Liver (tissue), 3 donors: ENCODE data around the gene SPDYE2B.
"Not testable (repeated sequence)": the region's sequence is repeated elsewhere in the genome, so short reads cannot be mapped to it uniquely, and the experiment has no call there.

Experiments
- ATF3 ChIP-seq: IDR thresholded peaks from 2 replicates; pipeline ENCODE4 v1.6.1; 2016; ENCODE audit warnings: antibody characterized with exemption
- EGR1 ChIP-seq, 2 donors: IDR thresholded peaks; 2 replicates each; pipeline ENCODE4 v1.6.1; 2016 to 2018; ENCODE audit warnings: antibody characterized with exemption in 2 of 2, low read depth in 2 of 2
- FOXA1 ChIP-seq: IDR thresholded peaks from 2 replicates; pipeline ENCODE4 v1.6.1; 2016; ENCODE audit warnings: antibody characterized with exemption
- GABPA ChIP-seq, 2 donors: IDR thresholded peaks in 1 of 2; conservative IDR thresholded peaks in 1 of 2; 2 replicates each; pipeline ENCODE4 v1.6.1; 2016; ENCODE audit warnings: antibody characterized with exemption in 2 of 2, mild to moderate bottlenecking in 1 of 2, moderate library complexity in 1 of 2
- JUND ChIP-seq, 2 donors: IDR thresholded peaks; 2 replicates each; pipeline ENCODE4 v1.6.1; 2016; ENCODE audit warnings: antibody characterized with exemption in 2 of 2
- MAX ChIP-seq: IDR thresholded peaks from 2 replicates; pipeline ENCODE4 v1.6.1; 2016; ENCODE audit warnings: antibody characterized with exemption
- RAD21 ChIP-seq, 2 donors: IDR thresholded peaks; 2 replicates each; pipeline ENCODE4 v1.6.1; 2016; ENCODE audit warnings: antibody characterized with exemption in 2 of 2, mild to moderate bottlenecking in 2 of 2
- REST ChIP-seq: IDR thresholded peaks from 2 replicates; pipeline ENCODE4 v1.6.1; 2016; ENCODE audit warnings: antibody characterized with exemption, mild to moderate bottlenecking
- RXRA ChIP-seq, 2 donors: IDR thresholded peaks; 2 replicates each; pipeline ENCODE4 v1.6.1; 2017 to 2018; ENCODE audit warnings: antibody characterized with exemption in 2 of 2, mild to moderate bottlenecking in 1 of 2
- TAF1 ChIP-seq: conservative IDR thresholded peaks from 2 replicates; pipeline ENCODE4 v1.6.1; 2016; ENCODE audit warnings: antibody characterized with exemption, mild to moderate bottlenecking
- YY1 ChIP-seq: IDR thresholded peaks from 2 replicates; pipeline ENCODE4 v1.6.1; 2016; ENCODE audit warnings: antibody characterized with exemption, mild to moderate bottlenecking
- TF ChIP-seq, protein P1 (sequence below): IDR thresholded peaks from 2 replicates; pipeline ENCODE4 v1.6.1; 2016; ENCODE audit warnings: antibody characterized with exemption
- TF ChIP-seq, protein P2 (sequence below): fragments of 150-350 bp; IDR thresholded peaks from 2 replicates; pipeline ENCODE4 v1.5.1; 2017; ENCODE audit warnings: improper control_type of control experiment, low read depth, low read length; ENCODE audit not compliant: missing input control
- donor health status: healthy.
- donor health status: healthy.

- TF ChIP-seq REST; GABPA (IDR thresholded peaks at IDR 0.05 in 1 of 2, conservative IDR thresholded peaks at IDR 0.05 in 1 of 2); RXRA (IDR thresholded peaks at IDR 0.05); ATF3; FOXA1; RAD21 (IDR thresholded peaks at IDR 0.05); TAF1; JUND (IDR thresholded peaks at IDR 0.05); EGR1 (IDR thresholded peaks at IDR 0.05; ENCODE audit: low read depth in 2 of 2); MAX; YY1: not testable (repeated sequence)
- TF ChIP-seq, protein P1, sequence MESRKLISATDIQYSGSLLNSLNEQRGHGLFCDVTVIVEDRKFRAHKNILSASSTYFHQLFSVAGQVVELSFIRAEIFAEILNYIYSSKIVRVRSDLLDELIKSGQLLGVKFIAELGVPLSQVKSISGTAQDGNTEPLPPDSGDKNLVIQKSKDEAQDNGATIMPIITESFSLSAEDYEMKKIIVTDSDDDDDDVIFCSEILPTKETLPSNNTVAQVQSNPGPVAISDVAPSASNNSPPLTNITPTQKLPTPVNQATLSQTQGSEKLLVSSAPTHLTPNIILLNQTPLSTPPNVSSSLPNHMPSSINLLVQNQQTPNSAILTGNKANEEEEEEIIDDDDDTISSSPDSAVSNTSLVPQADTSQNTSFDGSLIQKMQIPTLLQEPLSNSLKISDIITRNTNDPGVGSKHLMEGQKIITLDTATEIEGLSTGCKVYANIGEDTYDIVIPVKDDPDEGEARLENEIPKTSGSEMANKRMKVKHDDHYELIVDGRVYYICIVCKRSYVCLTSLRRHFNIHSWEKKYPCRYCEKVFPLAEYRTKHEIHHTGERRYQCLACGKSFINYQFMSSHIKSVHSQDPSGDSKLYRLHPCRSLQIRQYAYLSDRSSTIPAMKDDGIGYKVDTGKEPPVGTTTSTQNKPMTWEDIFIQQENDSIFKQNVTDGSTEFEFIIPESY: not testable (repeated sequence)
- TF ChIP-seq, protein P2, sequence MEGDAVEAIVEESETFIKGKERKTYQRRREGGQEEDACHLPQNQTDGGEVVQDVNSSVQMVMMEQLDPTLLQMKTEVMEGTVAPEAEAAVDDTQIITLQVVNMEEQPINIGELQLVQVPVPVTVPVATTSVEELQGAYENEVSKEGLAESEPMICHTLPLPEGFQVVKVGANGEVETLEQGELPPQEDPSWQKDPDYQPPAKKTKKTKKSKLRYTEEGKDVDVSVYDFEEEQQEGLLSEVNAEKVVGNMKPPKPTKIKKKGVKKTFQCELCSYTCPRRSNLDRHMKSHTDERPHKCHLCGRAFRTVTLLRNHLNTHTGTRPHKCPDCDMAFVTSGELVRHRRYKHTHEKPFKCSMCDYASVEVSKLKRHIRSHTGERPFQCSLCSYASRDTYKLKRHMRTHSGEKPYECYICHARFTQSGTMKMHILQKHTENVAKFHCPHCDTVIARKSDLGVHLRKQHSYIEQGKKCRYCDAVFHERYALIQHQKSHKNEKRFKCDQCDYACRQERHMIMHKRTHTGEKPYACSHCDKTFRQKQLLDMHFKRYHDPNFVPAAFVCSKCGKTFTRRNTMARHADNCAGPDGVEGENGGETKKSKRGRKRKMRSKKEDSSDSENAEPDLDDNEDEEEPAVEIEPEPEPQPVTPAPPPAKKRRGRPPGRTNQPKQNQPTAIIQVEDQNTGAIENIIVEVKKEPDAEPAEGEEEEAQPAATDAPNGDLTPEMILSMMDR: not testable (repeated sequence)
Observed at GRCh38 chr7:102604431-102605145, 45.5 kb upstream of the SPDYE2B start.
